Mesodermal cell (in vitro differentiated cells): ENCODE data around the gene ZFYVE28.

Source experiments
- H3K27ac ChIP-seq: 2 replicates; pipeline ENCODE4 v1.7.0; 2013; ENCODE audit warnings: mild to moderate bottlenecking, low read depth, low read length, moderate library complexity; ENCODE audit not compliant: severe bottlenecking
- H3K36me3 ChIP-seq: 2 replicates; pipeline ENCODE4 v1.7.1; 2013; ENCODE audit warnings: mild to moderate bottlenecking, low read length, moderate library complexity; ENCODE audit not compliant: control insufficient read depth, insufficient read depth
- H3K4me1 ChIP-seq: one replicate; pipeline ENCODE4 v1.7.1; 2013; ENCODE audit warnings: mild to moderate bottlenecking, low read length; ENCODE audit not compliant: insufficient read depth, control insufficient read depth, poor library complexity, severe bottlenecking
- H3K4me3 ChIP-seq: 2 replicates; pipeline ENCODE4 v1.7.0; 2013; ENCODE audit warnings: low read length, control low read depth, mild to moderate bottlenecking; ENCODE audit not compliant: insufficient read depth, poor library complexity, severe bottlenecking; ENCODE audit errors: extremely low read depth
- H3K9me3 ChIP-seq: 2 replicates; pipeline ENCODE4 v1.7.1; 2013; ENCODE audit warnings: mild to moderate bottlenecking, low read length, moderate library complexity; ENCODE audit not compliant: control insufficient read depth
- WGBS, 2 experiments: methylation state at CpG; one replicate each; pipeline ENCODE4 v1.1.5; 2013; ENCODE audit warnings: missing lambda C conversion rate in 2 of 2; ENCODE audit not compliant: insufficient coverage in 2 of 2; 5-methylcytosine and 5-hydroxymethylcytosine counted together

ZFYVE28 gene

DNA sequence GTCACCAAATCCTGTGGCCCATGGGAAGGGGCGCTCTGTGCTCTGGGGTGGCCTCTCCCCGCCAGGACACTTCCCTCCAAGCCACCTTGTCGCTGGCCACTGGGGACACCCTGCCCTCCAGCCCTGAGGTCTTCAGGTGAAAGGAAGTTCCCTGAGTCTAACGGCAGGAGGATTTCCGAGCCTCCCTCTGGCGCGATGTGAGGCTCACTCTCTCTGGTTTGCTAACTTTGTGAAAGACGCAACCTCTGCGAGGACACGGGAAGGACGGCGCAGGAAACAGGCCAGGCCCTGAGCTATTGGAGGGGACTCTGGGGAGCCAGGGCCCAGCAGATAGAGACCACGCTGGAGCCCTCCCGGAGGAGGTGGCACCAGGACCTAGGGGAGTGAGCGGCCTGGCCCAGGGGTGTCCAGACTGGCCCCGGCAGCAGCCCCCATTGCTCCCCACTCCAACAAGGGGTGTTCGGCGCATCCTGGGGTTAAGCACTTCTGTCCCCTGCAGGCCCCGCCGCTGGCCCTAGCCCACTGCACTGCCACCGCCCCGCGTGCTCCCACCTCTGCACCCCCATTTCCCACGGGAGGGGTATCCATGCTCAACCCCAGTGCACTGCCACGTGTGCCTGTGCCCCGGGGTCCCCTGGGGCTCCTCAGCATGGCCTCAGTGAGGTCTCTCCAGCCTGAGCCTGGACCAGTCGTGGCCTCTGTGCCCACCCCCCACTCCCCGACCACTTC lies 84.4 kb downstream of the ZFYVE28 start:
- H3K36me3 ChIP-seq, result no peaks in the 10 kb centered on the region
- H3K4me1 ChIP-seq, result no peaks in the 10 kb centered on the region
- WGBS, 2 experiments, result 86 to 87% methylated on average over 27 to 28 of the region's 28 CpGs
- no peak overlapping the region for H3K27ac ChIP-seq
- no peak overlapping the region for H3K4me3 ChIP-seq
- H3K9me3 ChIP-seq, result no peaks in the 10 kb centered on the region

DNA sequence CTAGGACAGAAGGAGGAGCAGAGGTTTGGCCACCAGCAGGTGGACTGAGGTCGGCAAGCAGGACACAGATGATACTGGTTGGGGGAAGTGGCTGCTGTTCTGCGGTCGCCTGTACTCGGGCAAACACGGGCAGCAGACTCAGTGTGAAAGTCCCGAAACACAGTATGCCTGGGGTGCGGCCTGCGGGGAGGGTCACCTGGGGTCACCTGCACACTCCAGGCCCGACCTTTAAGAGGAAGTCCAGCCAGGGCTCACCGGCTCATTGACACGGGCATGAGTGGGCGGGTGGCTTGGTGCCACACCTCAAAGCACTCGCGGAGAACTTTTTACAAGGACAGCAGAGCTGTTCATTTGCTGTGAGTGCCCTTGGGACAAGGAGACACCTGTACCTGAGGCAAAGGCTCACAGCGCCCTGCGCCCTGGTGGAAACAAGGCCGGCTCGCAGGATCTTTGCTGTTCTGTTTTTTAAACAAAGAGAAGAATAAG lies 85.0 kb downstream of the ZFYVE28 start:
- no peaks in the 10 kb centered on the region for H3K4me1 ChIP-seq
- WGBS, 2 experiments, result 70 to 77% methylated on average over 17 to 18 of the region's 18 CpGs

DNA sequence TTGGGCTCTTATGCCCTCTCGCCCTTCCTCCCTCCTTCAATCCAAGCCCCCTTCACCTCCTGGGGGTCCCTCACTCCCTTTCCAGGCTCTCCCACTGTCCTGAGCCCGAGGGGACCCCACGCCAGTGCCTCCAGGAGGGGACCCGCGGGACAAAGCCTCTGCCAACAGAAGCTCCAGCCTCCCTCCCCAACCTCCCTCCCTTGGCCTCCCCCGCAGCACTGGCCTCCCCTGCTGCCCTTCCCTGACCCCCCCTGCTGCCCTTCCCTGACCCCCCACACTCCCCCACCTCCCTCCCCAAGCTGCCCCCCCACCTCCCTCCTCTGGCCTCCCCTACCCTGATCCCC lies 85.5 kb downstream of the ZFYVE28 start:
- H3K4me3 ChIP-seq, result no peak overlapping the region
- H3K9me3 ChIP-seq, result peaks cover 4% of the 10 kb centered on the region
- WGBS, 2 experiments, result 80 to 100% methylated on average over 1 of the region's 6 CpGs
- no peaks in the 10 kb centered on the region for H3K36me3 ChIP-seq
- no peaks in the 10 kb centered on the region for H3K4me1 ChIP-seq
- H3K27ac ChIP-seq, result no peak overlapping the region

More for the DNA sequence above, 85.0 kb downstream of the ZFYVE28 start:
- Histone ChIP-seq H3K36me3 (no peaks in the 10 kb centered on the region), H3K27ac (no peak overlapping the region), H3K4me3 (no peak overlapping the region), H3K9me3 (no peaks in the 10 kb centered on the region)

DNA sequence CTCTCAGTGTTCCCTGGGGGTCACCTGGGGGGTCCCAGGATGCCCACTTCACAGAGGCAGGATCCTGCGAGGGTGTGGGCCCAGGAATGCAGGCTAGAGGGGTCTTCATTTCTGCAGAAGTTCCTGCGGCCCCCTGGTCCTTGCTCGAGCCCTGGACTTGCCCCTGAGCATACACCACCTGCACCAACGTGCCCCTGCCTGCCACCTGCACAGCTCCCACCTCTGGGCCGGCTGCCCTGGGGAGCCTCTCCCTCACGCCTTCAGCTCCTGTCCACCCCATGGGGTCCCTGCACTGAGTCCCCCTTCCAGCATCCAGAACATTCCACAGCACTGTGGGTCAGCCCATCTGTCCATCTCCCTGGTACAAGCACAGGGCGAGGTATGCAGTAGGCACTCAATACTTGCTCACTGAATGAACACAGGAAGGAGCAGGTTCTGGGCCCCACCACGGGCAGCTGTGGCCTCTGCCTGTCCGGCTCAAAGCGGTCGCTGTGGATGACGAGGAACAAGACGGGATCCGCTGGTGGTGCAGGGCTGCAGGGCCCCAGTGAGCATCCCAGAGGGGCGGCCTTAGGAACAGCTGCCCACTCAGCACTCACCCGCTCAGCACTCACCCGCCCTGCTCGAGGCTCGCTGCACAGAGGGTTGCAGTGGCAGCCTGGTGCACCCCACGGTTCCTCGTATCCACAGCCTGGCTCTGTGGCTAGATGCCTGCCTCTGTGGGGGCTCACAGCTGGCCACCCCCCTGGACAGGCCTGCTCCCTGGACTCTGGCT lies 86.1 kb downstream of the ZFYVE28 start:
- 89% methylated on average over 17 to 21 of the region's 21 CpGs for WGBS, 2 experiments
- no peak overlapping the region for H3K4me3 ChIP-seq
- H3K9me3 ChIP-seq, result peaks cover 9% of the 10 kb centered on the region
- H3K27ac ChIP-seq, result no peak overlapping the region
- no peaks in the 10 kb centered on the region for H3K4me1 ChIP-seq
- H3K36me3 ChIP-seq, result no peaks in the 10 kb centered on the region

DNA sequence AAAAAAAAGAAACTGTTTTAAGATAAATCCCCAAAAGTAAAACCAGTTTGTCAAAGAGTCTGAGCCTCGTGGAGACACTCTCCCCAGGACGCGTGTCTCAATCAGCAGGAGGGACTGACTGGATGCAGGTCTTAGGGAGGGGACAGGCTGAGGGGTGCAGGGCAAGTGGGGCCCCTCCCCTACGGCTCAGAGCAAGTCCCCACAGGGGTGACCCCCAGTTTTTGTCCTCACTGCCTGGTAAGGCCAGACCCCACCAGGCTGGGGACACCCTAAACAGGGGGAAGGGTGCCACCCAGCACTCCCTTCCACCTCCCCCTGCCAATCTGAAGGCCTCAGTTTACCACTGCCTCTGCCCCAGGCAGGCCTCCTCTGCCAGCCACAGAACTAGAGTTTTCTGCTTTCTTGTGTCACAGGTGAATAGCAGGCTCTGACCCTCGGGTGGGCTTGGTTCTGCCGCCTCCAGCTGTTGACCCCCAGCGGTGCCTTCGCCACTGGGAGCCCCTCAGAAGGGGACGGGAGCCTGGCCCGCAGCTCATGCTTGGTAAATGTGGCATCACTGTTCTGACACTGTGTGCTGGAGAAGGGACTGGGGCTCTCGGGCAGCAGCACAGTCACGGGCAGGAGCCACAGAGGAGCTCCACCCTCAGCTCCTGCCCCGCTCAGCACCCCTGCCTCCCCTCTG lies 86.8 kb downstream of the ZFYVE28 start:
- Histone ChIP-seq H3K4me3 (no peak overlapping the region), H3K36me3 (no peaks in the 10 kb centered on the region), H3K9me3 (peaks cover 11% of the 10 kb centered on the region), H3K4me1 (no peaks in the 10 kb centered on the region), H3K27ac (no peak overlapping the region)
- WGBS, 2 experiments, result 86 to 90% methylated on average over 7 to 12 of the region's 13 CpGs

DNA sequence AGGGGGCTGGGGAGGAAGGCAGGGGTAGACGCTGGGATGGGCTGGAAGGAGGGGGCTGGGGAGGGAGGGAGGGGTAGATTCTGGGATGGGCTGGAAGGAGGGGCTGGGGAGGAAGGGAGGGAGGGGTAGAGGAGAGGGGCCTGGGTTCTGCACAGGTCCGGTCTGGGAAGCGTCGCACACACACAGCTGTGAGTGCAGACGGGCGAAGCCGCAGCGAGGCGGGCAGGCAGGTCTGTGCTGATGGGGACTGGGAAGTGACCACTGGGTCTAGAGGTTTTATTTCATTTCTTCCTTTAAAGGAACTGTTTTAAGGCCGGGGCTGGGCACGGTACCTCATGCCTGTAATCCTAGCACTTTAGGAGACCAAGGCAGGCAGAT lies 87.4 kb downstream of the ZFYVE28 start:
- Histone ChIP-seq H3K4me1 (no peaks in the 10 kb centered on the region), H3K4me3 (no peak overlapping the region), H3K36me3 (no peaks in the 10 kb centered on the region), H3K27ac (no peak overlapping the region), H3K9me3 (peaks cover 11% of the 10 kb centered on the region)
- 66 to 76% methylated on average over 10 to 11 of the region's 11 CpGs for WGBS, 2 experiments

DNA sequence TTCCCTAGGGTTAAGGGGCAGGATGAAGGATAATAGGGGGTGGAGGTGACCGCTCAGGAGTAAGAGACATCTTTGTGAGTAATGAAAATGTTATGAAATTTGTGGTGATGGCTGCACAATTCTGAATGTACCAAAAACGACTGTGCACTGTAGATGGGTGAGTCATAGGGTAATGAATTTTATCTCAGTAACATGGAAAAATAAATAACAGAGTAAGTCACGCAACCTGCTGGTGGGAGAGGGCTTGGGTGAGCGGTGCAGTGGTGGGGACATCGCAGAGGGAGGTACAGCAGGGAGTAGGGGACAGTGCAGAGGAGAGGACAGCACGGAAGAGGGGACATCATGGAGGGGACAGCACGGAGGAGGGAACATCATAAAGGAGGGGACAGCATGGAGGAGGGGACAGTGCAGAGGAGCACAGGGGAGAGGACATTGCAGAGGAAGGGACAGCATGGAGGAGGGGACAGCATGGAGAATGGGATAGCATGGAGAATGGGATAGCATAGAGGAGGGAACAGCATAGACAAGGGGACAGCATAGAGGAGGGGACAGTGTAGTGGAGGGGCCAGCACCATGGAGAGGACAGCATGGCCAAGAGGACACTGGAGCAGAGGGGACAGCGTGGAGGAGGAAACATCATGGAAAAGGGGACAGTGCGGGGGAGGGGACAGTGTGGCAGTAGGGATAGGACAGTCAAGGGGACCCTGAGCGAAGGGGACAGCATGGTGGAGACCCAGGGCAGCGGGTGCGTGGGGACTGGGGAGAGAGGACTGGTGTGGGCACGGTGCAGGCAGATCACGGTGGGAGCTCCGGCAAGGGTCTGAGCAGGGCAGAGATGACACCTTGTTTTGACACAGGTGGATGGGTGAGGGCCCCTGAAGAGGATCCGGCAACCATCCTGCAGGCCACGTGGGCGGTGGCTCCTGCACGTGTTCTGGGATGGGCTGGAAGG lies 88.1 kb downstream of the ZFYVE28 start:
- Histone ChIP-seq H3K9me3 (peaks cover 11% of the 10 kb centered on the region), H3K36me3 (no peaks in the 10 kb centered on the region), H3K27ac (no peak overlapping the region), H3K4me3 (no peak overlapping the region), H3K4me1 (no peaks in the 10 kb centered on the region)
- WGBS, 2 experiments, result 83 to 88% methylated on average over 17 to 18 of the region's 19 CpGs

DNA sequence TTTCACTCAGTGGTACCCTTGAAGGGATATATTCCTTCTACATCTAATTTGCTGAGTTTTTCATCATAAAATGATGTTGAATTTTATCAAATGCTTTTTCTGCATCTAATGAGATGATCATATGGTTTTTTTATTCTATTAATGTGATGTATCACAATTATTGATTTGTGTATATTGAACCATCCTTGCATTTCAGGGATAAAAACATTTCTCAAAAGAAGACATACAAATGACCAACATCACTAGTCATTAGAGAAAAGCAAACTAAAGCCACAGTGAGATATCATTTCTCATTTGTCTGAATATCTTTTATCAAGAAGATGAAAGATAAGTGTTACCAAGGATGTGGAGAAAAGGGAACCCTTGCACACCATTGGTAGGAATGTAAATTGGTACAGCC lies 90.9 kb downstream of the ZFYVE28 start:
- Histone ChIP-seq H3K4me3 (no peak overlapping the region), H3K9me3 (peaks cover 11% of the 10 kb centered on the region), H3K27ac (no peak overlapping the region), H3K4me1 (no peaks in the 10 kb centered on the region), H3K36me3 (no peaks in the 10 kb centered on the region)

DNA sequence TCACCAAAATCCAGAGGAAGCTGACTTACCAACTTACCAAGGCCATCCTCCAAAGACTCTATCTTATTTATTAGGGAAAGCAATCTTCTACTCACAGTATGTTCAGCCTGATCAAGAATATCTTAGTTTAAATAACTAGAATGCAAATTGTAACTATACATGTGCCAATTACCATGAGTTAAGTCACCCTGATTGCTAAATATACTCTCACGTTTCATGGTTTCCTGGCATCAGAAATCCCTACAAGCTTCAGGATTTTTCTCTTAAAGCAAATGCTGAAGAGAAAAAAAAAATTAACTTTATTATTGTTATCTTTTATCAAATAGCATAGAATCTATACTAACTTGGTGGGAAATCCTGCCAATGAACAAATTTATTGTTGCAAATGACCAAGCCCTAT lies 93.6 kb downstream of the ZFYVE28 start:
- 86% methylated on average over 1 of the region's 1 CpG; no CpG with 5 or more reads in 1 of the 2 experiments for WGBS, 2 experiments
- Histone ChIP-seq H3K9me3 (peaks cover 11% of the 10 kb centered on the region), H3K4me1 (no peaks in the 10 kb centered on the region), H3K4me3 (no peak overlapping the region), H3K36me3 (no peaks in the 10 kb centered on the region), H3K27ac (no peak overlapping the region)

DNA sequence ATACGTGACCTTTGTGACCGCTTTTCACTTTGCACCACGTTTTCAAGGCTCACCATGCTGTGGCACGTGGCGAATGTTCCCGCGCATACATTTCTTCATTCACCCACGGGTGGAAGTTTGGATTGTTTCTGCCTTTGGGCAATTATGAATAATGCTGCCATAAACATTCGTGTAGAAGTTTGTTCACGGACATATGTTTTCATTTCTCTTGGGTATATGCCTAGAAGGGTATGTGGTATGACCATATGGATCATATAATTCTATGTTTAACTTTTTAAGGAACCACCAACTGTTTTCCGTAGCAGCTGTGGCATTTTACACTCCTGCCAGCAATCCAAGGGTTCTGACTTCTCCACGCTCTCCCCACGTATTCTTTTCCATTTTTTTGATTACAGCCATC lies 95.6 kb downstream of the ZFYVE28 start:
- Histone ChIP-seq H3K9me3 (peaks cover 6% of the 10 kb centered on the region), H3K36me3 (no peaks in the 10 kb centered on the region), H3K27ac (no peak overlapping the region), H3K4me3 (no peak overlapping the region), H3K4me1 (no peaks in the 10 kb centered on the region)
- WGBS, 2 experiments, result 88 to 96% methylated on average over 8 to 9 of the region's 13 CpGs
